PC-9 (cell line): ENCODE measurements around the gene RALGAPB. TPM values are rescaled to one million over a fixed set of nuclear protein-coding genes. Genes with fewer than 3 reads are reported as not detected.

Experiments used
- BruUV-seq: library from RNA; stranded (reverse); fragments of 400-500 nt; replicated peaks from 2 replicates; lab custom pipeline; 2021; lab: Mats Ljungman, UMichigan
- CTCF ChIA-PET: fragments of 300-600 bp; sonication (Branson Sonifier 250); formaldehyde crosslinking; loops from one replicate; lab custom pipeline; 2022; ENCODE audit warnings: antibody characterized with exemption; lab: Charles Lee
- POLR2A ChIA-PET: fragments of 300-600 bp; sonication (Branson Sonifier 250); formaldehyde crosslinking; loops from one replicate; lab custom pipeline; 2022; ENCODE audit warnings: antibody characterized with exemption; ENCODE audit not compliant: unreplicated experiment; lab: Charles Lee
- DNase-seq, 2 experiments: peaks; one replicate each; pipeline versions ENCODE4 v3.0.0 to v3.0.0-alpha.2; 2015 to 2022; ENCODE audit warnings: mixed read lengths in 1 of 2
- H2AFZ ChIP-seq: fragments of 200-600 bp; sonication (generic); 2 replicates; pipeline ENCODE4 v1.8.1; 2017; ENCODE audit warnings: antibody characterized with exemption
- H3F3A ChIP-seq: fragments of 200-600 bp; sonication (generic); 2 replicates; pipeline ENCODE4 v1.8.1; 2017; ENCODE audit warnings: antibody characterized with exemption, mild to moderate bottlenecking, low read depth; ENCODE audit not compliant: insufficient read depth
- H3K27ac ChIP-seq: fragments of 200-600 bp; sonication (generic); 2 replicates; pipeline ENCODE4 v1.6.1; 2016; ENCODE audit warnings: mixed run types
- H3K27me3 ChIP-seq: fragments of 200-600 bp; sonication (generic); 2 replicates; pipeline ENCODE4 v1.6.1; 2016; ENCODE audit warnings: low read depth, mixed run types; ENCODE audit not compliant: insufficient read depth
- H3K36me3 ChIP-seq: fragments of 200-600 bp; sonication (generic); 2 replicates; pipeline ENCODE4 v1.6.1; 2016; ENCODE audit warnings: low read depth, mixed run types
- H3K4me1 ChIP-seq: fragments of 200-600 bp; sonication (generic); replicated peaks from 2 replicates; pipeline ENCODE4 v1.6.1; 2016; ENCODE audit warnings: mixed run types; ENCODE audit not compliant: insufficient read depth
- H3K4me2 ChIP-seq: fragments of 200-600 bp; sonication (generic); 2 replicates; pipeline ENCODE4 v1.6.1; 2017; ENCODE audit warnings: mixed run types
- H3K4me3 ChIP-seq: fragments of 200-600 bp; sonication (generic); 2 replicates; pipeline ENCODE4 v1.6.1; 2016; ENCODE audit warnings: mixed run types
- H3K79me2 ChIP-seq: fragments of 200-600 bp; sonication (generic); 2 replicates; pipeline ENCODE4 v1.6.1; 2017; ENCODE audit warnings: low read depth, mixed run types
- H3K9me2 ChIP-seq: fragments of 200-600 bp; sonication (generic); 2 replicates; pipeline ENCODE4 v1.8.1; 2017; ENCODE audit warnings: mild to moderate bottlenecking; ENCODE audit not compliant: insufficient read depth
- H3K9me3 ChIP-seq: fragments of 200-600 bp; sonication (generic); 2 replicates; pipeline ENCODE4 v1.8.1; 2016; ENCODE audit warnings: low read depth; ENCODE audit not compliant: insufficient read depth
- H4K20me1 ChIP-seq: fragments of 200-600 bp; sonication (generic); 2 replicates; pipeline ENCODE4 v1.8.1; 2017; ENCODE audit not compliant: insufficient read depth
- CTCF ChIP-seq: fragments of 200-600 bp; sonication (generic); conservative IDR thresholded peaks from 2 replicates; pipeline ENCODE4 v1.6.1; 2017; ENCODE audit warnings: mixed run types, antibody characterized with exemption, mild to moderate bottlenecking, moderate library complexity
- EZH2 ChIP-seq: fragments of 200-600 bp; sonication (generic); IDR thresholded peaks from 2 replicates; pipeline ENCODE4 v1.8.0; 2017; ENCODE audit warnings: antibody characterized with exemption, low read depth
- intact Hi-C: fragments of 100-400 bp; cut with micrococcal nuclease; formaldehyde crosslinking; loops from one replicate; pipeline ENCODE4 v1.10.0; 2022; ENCODE audit not compliant: unreplicated experiment
- total RNA-seq: library from RNA; stranded (reverse); gene quantifications from 2 replicates; pipeline ENCODE4 v1.2.3, GENCODE V29; 2021

RALGAPB gene
- total RNA-seq, 1 experiment from 2014 or later, result 40.2 TPM

GRCh38 chr20:38528167-38528566, 55.5 kb downstream of the RALGAPB start:
- Histone ChIP-seq H3F3A (peaks cover 6% of the 10 kb centered on the region; the same call in 1 of the 2 replicates), H4K20me1 (peaks cover 7% of the 10 kb centered on the region; the same call in 1 of the 2 replicates), H3K27me3 (no peaks in the 10 kb centered on the region), H3K4me2 (no peak overlapping the region), H3K9me3 (no peaks in the 10 kb centered on the region), H3K4me1 (no peaks in the 10 kb centered on the region), H2AFZ (no peak overlapping the region), H3K36me3 (peaks cover 21% of the 10 kb centered on the region; the same call in 1 of the 2 replicates), H3K79me2 (no peaks in the 10 kb centered on the region), H3K9me2 (no peaks in the 10 kb centered on the region), H3K4me3 (no peak overlapping the region), H3K27ac (no peak overlapping the region)
- DNase-seq, result no peak
- no peak for TF ChIP-seq EZH2
- TF ChIP-seq CTCF, result no peak
- CTCF ChIA-PET, result no interaction called here
- no TSS peak for BruUV-seq
- POLR2A ChIA-PET, result no interaction called here
- intact Hi-C loops, result no loop called here

GRCh38 chr20:38531021-38531420, 58.4 kb downstream of the RALGAPB start:
- no peak overlapping the region for H3K4me3 ChIP-seq
- CTCF ChIA-PET, result no interaction called here
- intact Hi-C loops, result no loop called here

GRCh38 chr20:38534756-38535155, 62.1 kb downstream of the RALGAPB start:
- H3K36me3 ChIP-seq, result peaks cover 57% of the 10 kb centered on the region
- DNase-seq, result no peak
- POLR2A ChIA-PET, result no interaction called here
- H3K4me3 ChIP-seq, result no peak overlapping the region
- no peaks in the 10 kb centered on the region for H3K9me3 ChIP-seq
- no peaks in the 10 kb centered on the region for H3K4me1 ChIP-seq
- CTCF ChIA-PET, result no interaction called here
- H3K27me3 ChIP-seq, result no peaks in the 10 kb centered on the region
- no peak overlapping the region for H3K27ac ChIP-seq
- peaks cover 5% of the 10 kb centered on the region; the same call in 1 of the 2 replicates for H4K20me1 ChIP-seq
- no peak overlapping the region for H3K4me2 ChIP-seq
- no peaks in the 10 kb centered on the region for H3K79me2 ChIP-seq
- H2AFZ ChIP-seq, result no peak overlapping the region
- TF ChIP-seq CTCF (no peak), EZH2 (no peak)
- H3K9me2 ChIP-seq, result no peaks in the 10 kb centered on the region
- BruUV-seq, result no TSS peak
- intact Hi-C loops, result no loop called here
- no peaks in the 10 kb centered on the region for H3F3A ChIP-seq

More at GRCh38 chr20:38531021-38531420, 58.4 kb downstream of the RALGAPB start:
- Histone ChIP-seq H4K20me1 (no peaks in the 10 kb centered on the region; the same call in 1 of the 2 replicates), H3K27ac (no peak overlapping the region), H2AFZ (no peak overlapping the region), H3K4me1 (no peaks in the 10 kb centered on the region), H3K4me2 (no peak overlapping the region), H3K27me3 (no peaks in the 10 kb centered on the region), H3F3A (peaks cover 6% of the 10 kb centered on the region; the same call in 1 of the 2 replicates), H3K9me2 (no peaks in the 10 kb centered on the region), H3K36me3 (peaks cover 27% of the 10 kb centered on the region), H3K9me3 (no peaks in the 10 kb centered on the region), H3K79me2 (no peaks in the 10 kb centered on the region)
- BruUV-seq, result no TSS peak
- no peak for DNase-seq
- no peak for TF ChIP-seq CTCF
- no peak for TF ChIP-seq EZH2
- POLR2A ChIA-PET, result interaction anchor here (0.6 kb wide), 1 partner anchor 85 kb away, joined by 5 read pairs; no protein-coding TSS in a partner anchor
